ENCODE results near the gene SCLT1.

Gene SCLT1

DNA sequence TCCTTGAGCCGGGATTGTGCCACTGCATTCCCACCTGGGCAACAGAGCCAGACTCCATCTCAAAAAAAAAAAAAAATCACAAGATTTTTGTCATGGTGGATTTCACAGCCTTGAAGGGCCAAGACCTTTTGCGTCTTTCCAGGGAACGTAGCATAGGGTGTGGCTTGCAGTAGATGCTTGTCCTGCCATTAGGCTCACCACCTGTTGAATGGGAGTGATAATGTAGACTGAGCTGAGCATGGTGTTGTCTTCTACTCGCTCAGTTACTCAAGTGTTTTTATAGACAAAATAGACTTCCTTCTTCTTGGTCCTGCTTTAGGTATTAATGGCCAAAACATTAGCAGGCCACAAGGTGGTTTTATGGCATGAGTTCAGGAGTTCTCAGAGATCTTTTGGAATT is 243.1 kb downstream of the SCLT1 start:
- no peak for DNase-seq
- intact Hi-C loops (cut with DNase I), result no loop called here

DNA sequence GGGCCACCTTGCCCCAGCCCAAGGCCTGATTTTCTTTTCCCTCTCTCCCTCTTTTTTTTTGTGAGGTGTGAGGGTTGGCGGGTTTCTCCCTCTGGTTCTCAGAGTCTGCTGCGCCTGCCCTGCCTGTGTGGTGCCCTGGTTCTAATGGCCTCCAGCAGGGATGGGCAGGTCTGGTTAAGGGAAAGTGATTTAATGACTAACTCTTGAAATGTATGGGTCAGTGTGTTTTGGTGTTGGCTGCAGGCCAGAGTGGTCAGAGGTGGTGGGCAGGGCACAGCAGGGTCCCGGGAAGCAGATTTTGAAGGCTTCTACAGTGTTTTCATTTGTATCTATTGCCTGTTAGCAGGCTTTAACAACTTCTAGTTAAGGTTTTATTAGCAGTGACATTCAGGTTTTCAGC is 244.9 kb downstream of the SCLT1 start:
- DNase-seq, result no peak

DNA sequence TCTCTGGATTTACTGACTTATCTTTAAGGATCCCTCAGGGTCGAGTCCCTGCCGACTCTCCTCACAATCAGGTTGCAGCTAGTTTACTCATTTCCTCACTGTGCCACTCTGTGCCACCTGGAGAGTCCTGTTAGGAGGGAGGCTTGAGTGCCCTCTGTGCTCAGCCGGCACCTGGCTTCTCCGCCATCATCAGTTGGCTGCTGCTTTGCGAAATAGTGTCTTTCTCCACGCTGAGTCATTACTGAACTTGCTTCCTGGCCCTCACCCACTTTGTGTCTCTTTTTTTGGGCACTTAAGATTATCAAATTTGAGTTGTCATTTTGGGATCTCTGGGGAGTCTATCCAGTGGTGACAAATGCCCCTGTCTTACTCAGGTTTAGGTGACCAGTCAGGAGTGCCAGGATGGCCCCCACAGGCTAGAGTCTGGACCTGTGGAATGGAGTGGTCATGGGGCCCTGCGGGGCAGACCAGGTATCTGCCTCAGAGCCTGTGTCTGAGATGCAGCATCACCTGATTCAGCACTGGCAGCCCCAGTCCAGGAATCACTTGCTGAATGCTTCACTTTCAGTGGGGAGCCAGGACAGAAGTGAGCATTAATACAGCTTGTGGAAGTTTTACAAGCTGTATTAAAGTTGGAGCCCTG is 246.1 kb downstream of the SCLT1 start:
- no peak for DNase-seq
- intact Hi-C loops (cut with DNase I), result no loop called here

More for the DNA sequence above, 244.9 kb downstream of the SCLT1 start:
- intact Hi-C loops (cut with DNase I), result no loop called here

DNA sequence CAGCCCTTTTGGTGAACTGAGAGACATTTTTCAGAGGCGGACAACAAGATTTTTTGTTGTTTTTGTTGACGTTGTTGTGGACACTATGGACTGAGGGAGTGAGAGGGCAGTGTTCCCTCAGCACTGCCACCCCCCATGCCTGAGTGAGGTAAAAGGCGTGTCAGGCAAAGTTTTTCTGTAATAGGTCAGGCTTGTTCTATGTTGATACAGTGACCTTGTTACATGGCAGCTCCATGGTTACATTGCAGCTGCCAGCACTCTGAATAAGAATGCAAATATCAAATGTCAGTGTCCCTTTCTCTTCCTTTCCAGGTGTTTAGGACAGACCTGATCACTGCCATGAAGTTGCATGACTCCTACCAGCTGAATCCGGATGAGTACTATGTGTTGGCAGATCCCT is 247.3 kb downstream of the SCLT1 start:
- DNase-seq, result no peak
- intact Hi-C loops (cut with DNase I), result no loop called here

DNA sequence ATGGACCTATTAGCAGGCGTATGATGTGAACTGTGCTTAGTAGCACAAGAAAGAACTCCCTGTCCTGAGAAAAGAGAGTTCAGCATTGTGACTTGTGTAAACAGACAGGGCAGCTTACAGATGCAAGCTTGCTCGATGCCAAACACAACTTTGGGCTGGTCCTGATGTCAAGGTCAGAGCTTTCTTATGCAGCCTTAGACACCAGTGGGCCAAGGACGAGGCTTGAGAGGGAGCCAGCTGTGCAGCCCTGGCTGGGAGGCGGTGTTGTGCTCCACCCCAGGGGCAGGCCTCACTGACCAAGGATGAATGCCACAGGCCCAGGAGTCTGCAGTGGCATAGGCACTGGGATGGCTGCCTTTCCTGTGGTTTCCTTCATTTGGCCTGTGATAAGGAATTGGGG is 248.4 kb downstream of the SCLT1 start:
- peak in 4 of 10 donors; percentile 26 to 84 (median 54) for DNase-seq
- intact Hi-C loops (cut with DNase I), result no loop called here

DNA sequence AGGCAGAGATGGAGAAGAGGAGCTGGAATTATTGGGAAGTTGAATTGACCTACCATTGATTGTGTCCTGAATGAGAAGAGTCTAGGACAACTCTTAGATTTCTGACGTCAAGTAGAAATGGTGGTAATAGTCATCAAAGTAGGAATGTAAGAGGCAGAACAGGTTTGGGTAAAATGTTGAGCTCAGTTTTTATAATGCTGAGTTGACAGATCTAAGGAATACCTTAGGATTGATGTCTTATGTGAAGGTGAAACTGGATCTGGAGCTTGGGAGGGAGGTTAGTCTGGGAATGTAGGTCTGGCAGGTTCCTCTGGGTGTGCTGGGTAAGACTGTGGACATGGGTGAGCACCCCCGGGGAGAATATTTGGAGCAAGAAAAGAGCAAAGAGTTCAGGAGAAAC is 251.9 kb downstream of the SCLT1 start:
- DNase-seq, result no peak
- intact Hi-C loops (cut with DNase I), result no loop called here

DNA sequence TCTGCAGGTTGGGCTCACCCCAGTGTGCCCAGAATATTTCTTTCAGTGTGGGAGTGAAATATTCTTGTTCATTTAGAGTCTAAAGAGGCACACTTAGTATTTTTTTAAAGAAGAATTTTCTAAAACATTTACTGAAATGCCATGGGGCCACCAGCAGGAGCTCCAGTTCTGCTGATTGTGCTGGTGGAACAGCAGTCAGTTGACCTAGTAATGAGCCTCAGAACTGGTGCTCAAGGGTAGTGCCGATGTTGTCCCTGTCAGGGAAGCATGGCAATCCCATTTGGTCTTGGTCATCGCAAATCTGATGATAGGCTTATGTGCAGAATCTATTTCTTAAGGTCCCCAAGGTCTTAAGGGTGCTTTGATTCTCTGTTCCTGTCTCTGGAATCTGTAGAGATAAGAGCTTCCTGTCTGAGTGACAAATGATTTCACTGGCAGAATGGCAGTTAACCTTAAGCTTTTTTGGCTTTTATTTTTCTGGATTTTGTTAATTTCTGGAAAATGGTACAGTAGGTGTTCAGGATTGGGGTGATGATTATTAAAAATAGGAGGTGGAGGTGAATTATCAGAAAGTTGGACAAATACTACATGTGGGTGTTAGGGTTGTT is 252.5 kb downstream of the SCLT1 start:
- intact Hi-C loops (cut with DNase I), result no loop called here
- DNase-seq, result no peak

DNA sequence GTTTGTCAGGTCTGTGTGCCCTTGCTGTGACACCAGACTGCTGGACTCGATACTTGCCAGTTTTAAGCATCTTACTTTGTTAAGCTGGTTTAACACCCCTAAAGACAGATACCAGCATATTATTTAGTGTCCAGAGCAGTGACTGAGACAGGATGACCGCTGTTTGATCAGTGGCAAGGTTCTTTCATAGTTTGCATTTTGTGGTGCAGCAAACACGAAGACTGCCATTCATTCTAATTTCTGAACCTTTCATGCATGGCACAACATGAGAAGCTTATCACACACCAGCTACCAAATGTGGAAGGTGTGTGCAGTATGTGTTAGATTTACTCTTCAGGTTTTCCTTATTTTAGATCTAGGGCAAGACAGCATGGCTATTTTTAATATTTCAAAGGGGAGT is 255.7 kb downstream of the SCLT1 start:
- no peak for DNase-seq
- intact Hi-C loops (cut with DNase I), result no loop called here

DNA sequence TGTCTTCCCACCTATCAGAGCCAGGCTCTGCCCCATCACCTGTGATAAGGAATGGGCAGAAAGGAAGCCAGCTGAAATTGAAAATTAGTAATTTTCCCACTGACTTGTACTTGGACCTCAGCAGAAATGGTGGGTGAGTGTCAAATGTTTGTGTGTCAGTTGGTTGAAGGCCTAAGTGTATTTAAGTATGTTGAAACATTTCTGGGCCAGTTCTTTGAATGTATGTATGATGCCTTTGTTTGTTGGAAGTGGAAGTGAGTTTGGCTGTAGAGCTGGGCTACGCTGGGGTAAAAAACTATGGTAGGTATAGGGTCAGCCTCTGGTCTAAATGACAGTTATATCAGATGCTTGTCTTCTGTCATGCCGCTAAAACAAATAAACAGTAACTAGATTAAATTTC is 256.1 kb downstream of the SCLT1 start:
- intact Hi-C loops (cut with DNase I), result no loop called here
- no peak for DNase-seq

DNA sequence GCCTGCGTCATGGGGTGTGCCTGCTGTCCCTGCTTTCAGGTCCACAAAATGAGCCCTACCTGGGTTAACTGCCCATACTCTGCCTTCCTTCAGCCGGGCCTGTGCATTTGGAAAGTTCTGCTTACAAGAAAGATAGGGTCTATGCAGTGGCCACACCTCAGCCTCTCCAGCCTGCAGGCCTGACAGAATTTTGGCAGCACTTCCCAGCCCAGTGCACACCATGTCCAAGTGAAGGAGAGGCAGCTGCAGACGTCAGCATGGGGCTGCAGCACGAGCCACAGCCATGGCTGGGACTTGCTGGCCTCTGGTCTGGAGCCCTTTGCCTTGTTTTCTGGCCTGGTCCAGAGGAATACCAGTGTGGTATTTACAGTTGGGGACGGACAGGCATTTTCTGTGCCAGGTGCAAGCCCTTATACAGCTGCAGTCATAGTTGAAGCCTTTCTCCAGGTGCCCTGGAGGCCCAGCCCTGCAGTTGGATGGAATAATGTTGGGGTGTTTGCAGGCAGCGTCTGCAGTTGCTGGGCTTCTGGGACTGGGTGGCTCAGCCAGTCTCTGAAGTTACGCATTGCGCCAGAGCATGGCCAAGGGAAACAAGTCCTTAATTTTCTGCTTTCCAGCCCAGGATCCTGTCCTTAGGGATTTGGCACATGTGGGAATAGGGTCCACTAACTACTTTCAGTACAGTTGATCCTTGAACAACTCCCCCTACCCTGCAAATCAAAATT is 257.7 kb downstream of the SCLT1 start:
- intact Hi-C loops (cut with DNase I), result no loop called here
- peak in 8 of 10 donors; percentile 22 to 87 (median 40) for DNase-seq

Measured in posterior cingulate gyrus (tissue), 11 donors.